Endothelial cell of umbilical vein (primary cell): ENCODE results near the gene SP3. TPM values are rescaled to one million over a fixed set of nuclear protein-coding genes. Genes with fewer than 3 reads are reported as not detected.

Experiments used
- BruUV-seq: library from RNA; stranded (reverse); fragments of 400-500 nt; replicated peaks from 2 replicates; lab custom pipeline; 2021; lab: Mats Ljungman, UMichigan
- CTCF ChIA-PET: fragments of 300-600, 350-600 bp; sonication (Branson Sonifier 250); formaldehyde crosslinking; loops from one replicate; lab custom pipeline; 2021; ENCODE audit warnings: antibody characterized with exemption, inconsistent platforms; lab: Charles Lee
- POLR2A ChIA-PET: fragments of 300-600, 350-600 bp; sonication (Branson Sonifier 250); formaldehyde crosslinking; loops from one replicate; lab custom pipeline; 2021; ENCODE audit warnings: antibody characterized with exemption, inconsistent platforms; lab: Charles Lee
- DNase-seq: peaks from one replicate; pipeline ENCODE4 v3.0.0-alpha.2; 2011; ENCODE audit warnings: low read depth, low spot score
- FAIRE-seq: peaks from 2 replicates; lab custom pipeline; 2011; peaks lifted over from hg19 to GRCh38; lab: Jason Lieb, UNC
- H2AFZ ChIP-seq: 2 replicates; pipeline ENCODE4 v1.6.0; 2012; ENCODE audit warnings: low read depth, low read length, control low read depth, inconsistent platforms
- H3K27ac ChIP-seq: 2 replicates; pipeline ENCODE4 v1.5.1; 2011; ENCODE audit warnings: low read depth, mild to moderate bottlenecking, control low read depth, low read length, moderate library complexity; ENCODE audit not compliant: insufficient read depth
- H3K27me3 ChIP-seq, 2 experiments: 2 replicates each; pipeline versions ENCODE4 v1.6.0 to v1.6.1; 2011; ENCODE audit warnings: low read length in 2 of 2, mixed read lengths in 1 of 2; ENCODE audit not compliant: control insufficient read depth in 2 of 2, insufficient read depth in 2 of 2
- H3K36me3 ChIP-seq, 2 experiments: 2 replicates in 1 of 2; 3 replicates in 1 of 2; pipeline ENCODE4 v1.5.1; 2011; ENCODE audit warnings: low read length in 2 of 2, mild to moderate bottlenecking in 1 of 2, moderate library complexity in 1 of 2; ENCODE audit not compliant: control insufficient read depth in 2 of 2, insufficient read depth in 2 of 2; ENCODE audit errors: extremely low read depth in 1 of 2
- H3K4me1 ChIP-seq: 3 replicates; pipeline ENCODE4 v1.5.1; 2011; ENCODE audit warnings: mild to moderate bottlenecking, low read length; ENCODE audit not compliant: control insufficient read depth, insufficient read depth; ENCODE audit errors: extremely low read depth
- H3K4me2 ChIP-seq: 2 replicates; pipeline ENCODE4 v1.6.1; 2011; ENCODE audit warnings: low read length, control low read depth, mixed read lengths; ENCODE audit not compliant: insufficient read depth
- H3K4me3 ChIP-seq, 3 experiments: fragments of 200-600 bp in 1 of 3; sonication (generic), shearing (Covaris generic) in 1 of 3; replicated peaks in 1 of 3; 2 replicates each; pipeline ENCODE4 v1.5.1; 2011 to 2016; ENCODE audit warnings: control low read depth in 3 of 3, low read length in 3 of 3, mild to moderate bottlenecking in 2 of 3, inconsistent platforms in 1 of 3, low read depth in 1 of 3, moderate library complexity in 1 of 3; ENCODE audit not compliant: insufficient read depth in 1 of 3
- H3K79me2 ChIP-seq: 2 replicates; pipeline ENCODE4 v1.6.0; 2012; ENCODE audit warnings: low read length, inconsistent platforms; ENCODE audit not compliant: control insufficient read depth, insufficient read depth
- H3K9ac ChIP-seq: replicated peaks from 2 replicates; pipeline ENCODE3; 2011; ENCODE audit warnings: low read length, control low read depth; ENCODE audit not compliant: insufficient read depth; ENCODE audit errors: extremely low read depth
- H3K9me1 ChIP-seq: replicated peaks from 3 replicates; pipeline ENCODE4 v1.6.0; 2011; ENCODE audit warnings: mild to moderate bottlenecking, low read length; ENCODE audit not compliant: control insufficient read depth, insufficient read depth; ENCODE audit errors: extremely low read depth
- H3K9me3 ChIP-seq: replicated peaks from 2 replicates; pipeline ENCODE4 v1.5.1; 2012; ENCODE audit warnings: low read length, inconsistent platforms; ENCODE audit not compliant: control insufficient read depth, insufficient read depth
- H4K20me1 ChIP-seq: replicated peaks from 2 replicates; pipeline ENCODE3; 2011; ENCODE audit warnings: mild to moderate bottlenecking, low read length; ENCODE audit not compliant: control insufficient read depth, insufficient read depth; ENCODE audit errors: extremely low read depth
- CTCF ChIP-seq, 2 donors: IDR thresholded peaks; 1 replicate in 1 of 2; 2 replicates in 1 of 2; pipeline ENCODE4 v1.5.1; 2011; ENCODE audit warnings: low read length in 2 of 2, mild to moderate bottlenecking in 2 of 2, moderate library complexity in 2 of 2, control low read depth in 1 of 2, inconsistent platforms in 1 of 2, low read depth in 1 of 2; ENCODE audit not compliant: insufficient read depth in 1 of 2; ENCODE audit errors: extremely low read depth in 1 of 2
- FOS ChIP-seq: IDR thresholded peaks from 2 replicates; pipeline ENCODE4 v1.6.1; 2011; ENCODE audit warnings: mild to moderate bottlenecking, low read length, moderate library complexity, borderline replicate concordance; ENCODE audit not compliant: insufficient read depth
- GATA2 ChIP-seq: IDR thresholded peaks from 2 replicates; pipeline ENCODE4 v1.7.0; 2011; ENCODE audit warnings: low read depth, mild to moderate bottlenecking, moderate library complexity, mixed read lengths, low read length; ENCODE audit not compliant: insufficient read length, insufficient read depth
- JUN ChIP-seq: IDR thresholded peaks from 2 replicates; pipeline ENCODE4 v1.6.1; 2011; ENCODE audit warnings: borderline replicate concordance, low read depth; ENCODE audit not compliant: insufficient read length, insufficient read depth
- MAX ChIP-seq: IDR thresholded peaks from 2 replicates; pipeline ENCODE4 v1.6.1; 2011; ENCODE audit not compliant: insufficient read depth, insufficient read length
- MYC ChIP-seq: IDR thresholded peaks from one replicate; pipeline ENCODE4 v1.6.1; 2011; ENCODE audit warnings: mild to moderate bottlenecking, low read depth, low read length
- dilution Hi-C: fragments of 300-500 bp; cut with MboI; formaldehyde crosslinking; loops from one replicate; pipeline ENCODE4 v1.15.0; 2019; ENCODE audit warnings: low sequenced_read_pairs; ENCODE audit not compliant: extremely low pct_ligation_motif_present
- intact Hi-C: fragments of 100-400 bp; cut with micrococcal nuclease; formaldehyde crosslinking; loops from one replicate; pipeline ENCODE4 v1.10.0; 2022
- polyA plus RNA-seq, 4 experiments: library from polyadenylated mRNA; depleted of rRNA in 3 of 4; stranded (reverse) in 3 of 4; unstranded in 1 of 4; fragments of >200 nt; gene quantifications; 2 replicates each; pipeline versions ENCODE4 v1.2.1 to v1.2.3, GENCODE V29; 2011 to 2012; ENCODE audit warnings: missing spikeins in 1 of 4
- total RNA-seq: library from RNA; stranded (reverse); gene quantifications from 2 replicates; pipeline ENCODE4 v1.2.3, GENCODE V29; 2021

SP3 gene
- total and polyA plus RNA-seq, 2 donors (not counting 3 experiments of a cell fraction or from before 2014, with no cell fraction given): 23.9 to 59.0 TPM

GRCh38 chr2:173866874-173867618, 98.1 kb downstream of the SP3 start:
- peaks cover 4 to 21% of the 10 kb centered on the region in 2 experiments for H3K27me3 ChIP-seq
- CTCF ChIA-PET: no interaction called here

More at GRCh38 chr2:173866874-173867618, 98.1 kb downstream of the SP3 start:
- no peak overlapping the region for H3K27ac ChIP-seq
- H3K36me3 ChIP-seq: no peaks in the 10 kb centered on the region
- no peak overlapping the region for H2AFZ ChIP-seq
- BruUV-seq: no TSS peak
- no peak overlapping the region for H3K4me3 ChIP-seq
- H4K20me1 ChIP-seq: no peaks in the 10 kb centered on the region
- no peak for TF ChIP-seq JUN
- no peak for TF ChIP-seq CTCF (IDR thresholded peaks at IDR 0.05; ENCODE audit: extremely low read depth in 1 of 2, insufficient read depth in 1 of 2, low read depth in 1 of 2, low read length in 2 of 2)
- TF ChIP-seq FOS: no peak
- no peak for TF ChIP-seq MAX
- TF ChIP-seq GATA2: no peak
- TF ChIP-seq MYC: no peak
- no peak overlapping the region for H3K9ac ChIP-seq
- dilution Hi-C loops (no loop called here), intact Hi-C loops (no loop called here)
- no peaks in the 10 kb centered on the region for H3K9me3 ChIP-seq
- DNase-seq (no peak), FAIRE-seq (no peak)
- H3K4me2 ChIP-seq: no peak overlapping the region
- H3K79me2 ChIP-seq: no peaks in the 10 kb centered on the region
- H3K9me1 ChIP-seq: no peaks in the 10 kb centered on the region
- POLR2A ChIA-PET: no interaction called here
- no peaks in the 10 kb centered on the region for H3K4me1 ChIP-seq
